BLaER1 treated with 17β-estradiol and CSF1 and Interleukin-3, amounts not matched to agents 10 nM and 100 nM (cell line): ENCODE results near the gene CSF3R.
A peak's percentile ranks its signal among the peaks of the same experiment; 100 is the strongest.
"Not testable (repeated sequence)": the region's sequence is repeated elsewhere in the genome, so short reads cannot be mapped to it uniquely, and the experiment has no call there.

Experiments
- H3K27ac ChIP-seq, 11 experiments: shearing (Covaris generic); formaldehyde crosslinking; 2 replicates each; pipeline ENCODE4 v1.8.1; 2022
- H3K27me3 ChIP-seq, 11 experiments: shearing (Covaris generic); formaldehyde crosslinking; 2 replicates each; pipeline ENCODE4 v1.8.1; 2022
- H3K36me3 ChIP-seq, 11 experiments: shearing (Covaris generic); formaldehyde crosslinking; 2 replicates each; pipeline ENCODE4 v1.8.1; 2022
- H3K4me1 ChIP-seq, 10 experiments: shearing (Covaris generic); formaldehyde crosslinking; 2 replicates each; pipeline ENCODE4 v1.8.1; 2022
- H3K4me2 ChIP-seq, 11 experiments: shearing (Covaris generic); formaldehyde crosslinking; 2 replicates each; pipeline ENCODE4 v1.8.1; 2022
- H3K4me3 ChIP-seq, 10 experiments: shearing (Covaris generic); formaldehyde crosslinking; 2 replicates each; pipeline ENCODE4 v1.8.1; 2022
- H3K9ac ChIP-seq, 11 experiments: shearing (Covaris generic); formaldehyde crosslinking; 2 replicates each; pipeline ENCODE4 v1.8.1; 2022
- H3K9me3 ChIP-seq, 11 experiments: shearing (Covaris generic); formaldehyde crosslinking; replicated peaks in 1 of 11; 2 replicates each; pipeline ENCODE4 v1.8.1; 2022
- H4K20me1 ChIP-seq, 11 experiments: shearing (Covaris generic); formaldehyde crosslinking; 2 replicates each; pipeline ENCODE4 v1.8.1; 2022
- Cebpa-rat ChIP-seq, 11 experiments: shearing (Covaris generic); IDR thresholded peaks; 2 replicates each; pipeline ENCODE4 v1.8.1; 2022

CSF3R gene

DNA sequence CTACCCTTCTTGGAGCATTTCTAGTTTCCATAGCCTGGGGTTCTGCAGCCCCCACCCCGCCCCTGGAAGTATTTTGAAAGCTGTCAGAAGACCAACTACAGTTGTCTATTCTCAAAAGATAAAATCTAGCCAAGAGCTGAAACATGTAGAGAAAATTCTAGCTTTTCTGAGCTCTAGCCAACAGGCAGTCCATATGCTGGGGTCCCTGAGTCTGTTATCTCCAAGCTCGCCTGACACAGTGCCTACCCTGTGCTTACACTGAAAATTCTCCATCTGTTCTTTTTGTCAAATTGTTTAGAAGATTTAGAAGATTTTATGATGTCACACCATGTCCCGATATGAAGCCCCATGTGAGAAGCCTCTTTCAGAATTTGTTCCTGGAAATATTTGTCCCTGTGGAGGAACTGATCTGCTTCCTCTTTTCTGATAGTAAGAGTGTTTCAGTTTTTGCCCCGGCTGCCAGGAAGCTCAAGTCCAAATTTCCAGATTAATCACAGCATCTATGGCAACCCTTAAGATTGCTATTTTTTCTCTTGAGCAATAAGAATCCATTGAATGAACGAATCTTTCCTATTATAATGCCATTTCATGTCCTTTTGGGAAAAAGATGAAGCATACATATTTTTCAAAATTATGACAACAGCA is 23.7 kb upstream of the CSF3R start:
- Histone ChIP-seq H4K20me1 (no peaks in the 10 kb centered on the region), H3K4me1 (0 out of 20 replicates have a peak, but pooled peaks cover 0 to 3% (median 0%) of the 10 kb centered on the region in 10 experiments), H3K36me3 (no peaks in the 10 kb centered on the region), H3K27ac (no peak overlapping the region), H3K9ac (no peak overlapping the region), H3K9me3 (0 out of 22 replicates have a peak, but pooled peaks cover 0 to 9% (median 0%) of the 10 kb centered on the region in 11 experiments), H3K4me3 (no peak overlapping the region), H3K27me3 (no peaks in the 10 kb centered on the region), H3K4me2 (no peak overlapping the region)
- TF ChIP-seq Cebpa-rat (IDR thresholded peaks at IDR 0.05), result no peak

DNA sequence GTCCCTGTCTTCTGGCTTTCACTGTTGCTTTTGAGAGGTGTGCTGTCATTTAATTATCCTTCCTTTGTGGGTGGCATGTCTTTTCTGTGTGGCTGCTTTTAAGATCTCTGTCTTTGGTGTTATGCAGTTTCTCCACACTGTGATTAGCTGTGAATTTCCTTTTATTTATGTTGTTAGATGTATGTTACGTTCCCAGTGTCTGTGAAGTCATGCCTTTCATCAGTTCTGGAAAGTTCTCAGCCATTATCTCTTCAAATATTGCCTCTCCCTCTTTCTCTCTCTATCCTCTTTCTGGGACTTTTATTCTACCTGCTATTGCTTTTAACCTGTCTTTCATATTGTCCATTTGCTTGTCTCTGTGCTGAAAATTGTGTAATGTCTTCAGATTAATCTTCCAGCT is 21.0 kb upstream of the CSF3R start:
- H3K9ac ChIP-seq, result no peak overlapping the region
- H3K9me3 ChIP-seq, result 0 out of 22 replicates have a peak, but pooled peaks cover 0 to 9% (median 0%) of the 10 kb centered on the region in 11 experiments
- no peak overlapping the region for H3K27ac ChIP-seq
- no peaks in the 10 kb centered on the region for H4K20me1 ChIP-seq
- TF ChIP-seq Cebpa-rat (IDR thresholded peaks at IDR 0.05), result no peak
- H3K4me2 ChIP-seq, result no peak overlapping the region
- no peaks in the 10 kb centered on the region for H3K36me3 ChIP-seq
- H3K4me3 ChIP-seq, result no peak overlapping the region
- H3K4me1 ChIP-seq, result 0 out of 20 replicates have a peak, but pooled peaks cover 0 to 3% (median 0%) of the 10 kb centered on the region in 10 experiments
- no peaks in the 10 kb centered on the region for H3K27me3 ChIP-seq

- no peaks in the 10 kb centered on the region for H3K27me3 ChIP-seq
- no peaks in the 10 kb centered on the region for H4K20me1 ChIP-seq
- H3K27ac ChIP-seq, result no peak overlapping the region
- H3K4me1 ChIP-seq, result no peaks in the 10 kb centered on the region
- H3K4me2 ChIP-seq, result no peak overlapping the region
- H3K4me3 ChIP-seq, result no peak overlapping the region
- no peaks in the 10 kb centered on the region for H3K36me3 ChIP-seq
- 0 out of 22 replicates have a peak, but pooled peaks cover 0 to 9% (median 0%) of the 10 kb centered on the region in 11 experiments for H3K9me3 ChIP-seq
- no peak for TF ChIP-seq Cebpa-rat (IDR thresholded peaks at IDR 0.05)
- no peak overlapping the region for H3K9ac ChIP-seq
Measured at GRCh38 chr1:36503159-36503558, 20.4 kb upstream of the CSF3R start.

DNA sequence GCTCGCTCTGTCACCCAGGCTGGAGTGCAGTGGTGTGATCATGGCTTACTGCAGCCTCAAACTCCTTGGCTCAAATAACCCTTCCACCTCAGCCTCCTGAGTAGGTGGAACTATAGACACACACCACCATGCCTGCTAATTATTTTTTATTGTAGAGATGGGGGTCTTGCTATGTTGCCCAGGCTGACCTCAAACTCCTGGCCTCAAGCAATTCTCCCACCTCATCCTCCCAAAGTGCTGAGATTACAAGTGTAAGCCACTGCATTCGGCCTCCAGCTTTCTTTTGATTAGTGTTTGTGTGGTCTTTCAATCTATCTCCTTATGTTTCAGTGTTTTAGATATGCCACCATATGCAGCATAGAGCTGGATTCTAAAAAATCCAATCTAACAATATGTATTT is 19.9 kb upstream of the CSF3R start:
- no peaks in the 10 kb centered on the region for H4K20me1 ChIP-seq
- no peak overlapping the region for H3K27ac ChIP-seq
- no peaks in the 10 kb centered on the region for H3K36me3 ChIP-seq
- no peaks in the 10 kb centered on the region for H3K4me1 ChIP-seq
- no peak overlapping the region for H3K4me2 ChIP-seq
- no peak overlapping the region for H3K4me3 ChIP-seq
- H3K9ac ChIP-seq, result no peak overlapping the region
- 0 out of 22 replicates have a peak, but pooled peaks cover 0 to 9% (median 0%) of the 10 kb centered on the region in 11 experiments for H3K9me3 ChIP-seq
- TF ChIP-seq Cebpa-rat (IDR thresholded peaks at IDR 0.05), result no peak
- no peaks in the 10 kb centered on the region for H3K27me3 ChIP-seq

DNA sequence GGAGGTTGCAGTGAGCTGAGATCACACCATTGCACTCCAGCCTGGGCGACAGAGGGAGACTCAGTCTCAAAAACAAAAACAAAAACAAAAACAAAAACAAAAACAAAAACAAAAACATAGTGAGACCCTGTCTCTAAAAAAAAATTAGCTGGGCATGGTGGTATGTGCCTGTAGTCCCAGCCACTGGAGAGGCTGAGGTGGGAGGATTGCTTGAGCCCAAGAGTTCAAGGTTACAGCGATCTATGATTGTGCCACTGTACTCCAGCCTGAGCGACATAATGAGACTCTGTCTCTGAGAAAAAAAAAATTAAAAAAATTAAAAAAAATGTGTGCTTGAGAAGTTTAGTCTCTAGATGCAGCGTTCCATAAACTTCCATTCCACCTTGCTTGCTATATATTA is 19.2 kb upstream of the CSF3R start:
- H3K4me3 ChIP-seq, H3K4me2 ChIP-seq, H3K9ac ChIP-seq, H3K9me3 ChIP-seq, H3K36me3 ChIP-seq, H3K27me3 ChIP-seq, H4K20me1 ChIP-seq, H3K4me1 ChIP-seq, H3K27ac ChIP-seq: not testable (repeated sequence)

- TF ChIP-seq Cebpa-rat (IDR thresholded peaks at IDR 0.05), result no peak
- no peak overlapping the region for H3K4me2 ChIP-seq
Measured at GRCh38 chr1:36497207-36497606, 14.5 kb upstream of the CSF3R start.

DNA sequence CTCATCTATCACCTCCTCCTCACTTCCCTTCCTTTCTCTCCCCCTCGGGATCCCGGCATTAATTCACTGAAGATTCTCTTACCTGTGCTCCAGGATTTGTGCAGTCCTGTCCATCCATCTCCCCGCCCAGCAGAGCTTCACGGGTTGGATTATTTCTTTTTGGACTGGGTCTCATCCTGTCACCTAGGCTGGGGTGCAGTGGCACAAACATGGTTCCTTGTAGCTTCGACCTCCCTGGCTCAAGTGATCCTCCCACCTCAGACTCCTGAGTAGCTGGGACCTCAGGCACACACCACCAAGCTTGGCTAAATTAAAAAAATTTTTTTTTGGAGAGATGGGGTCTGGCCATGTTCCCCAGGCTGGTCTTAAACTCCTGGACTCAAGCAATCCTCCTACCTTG is 12.3 kb upstream of the CSF3R start:
- Histone ChIP-seq H3K9me3 (no peaks in the 10 kb centered on the region), H3K27ac (no peak overlapping the region), H3K9ac (no peak overlapping the region), H3K4me3 (no peak overlapping the region), H3K36me3 (no peaks in the 10 kb centered on the region), H3K4me1 (peaks cover 0 to 24% (median 17%) of the 10 kb centered on the region in 10 experiments; a peak in 16 of 20 replicates), H3K4me2 (no peak overlapping the region), H4K20me1 (no peaks in the 10 kb centered on the region), H3K27me3 (no peaks in the 10 kb centered on the region)
- no peak for TF ChIP-seq Cebpa-rat (IDR thresholded peaks at IDR 0.05)

More at GRCh38 chr1:36497207-36497606, 14.5 kb upstream of the CSF3R start:
- H4K20me1 ChIP-seq, result no peaks in the 10 kb centered on the region
- peaks cover 0 to 10% (median 9%) of the 10 kb centered on the region in 10 experiments; a peak in 16 of 20 replicates for H3K4me1 ChIP-seq
- no peaks in the 10 kb centered on the region for H3K36me3 ChIP-seq
- no peak overlapping the region for H3K27ac ChIP-seq
- no peak overlapping the region for H3K9ac ChIP-seq
- H3K27me3 ChIP-seq, result no peaks in the 10 kb centered on the region
- H3K4me3 ChIP-seq, result no peak overlapping the region
- no peaks in the 10 kb centered on the region for H3K9me3 ChIP-seq

GRCh38 chr1:36493524-36493923 is 10.8 kb upstream of the CSF3R start:
- Histone ChIP-seq H3K27me3 (no peaks in the 10 kb centered on the region), H4K20me1 (no peaks in the 10 kb centered on the region), H3K36me3 (no peaks in the 10 kb centered on the region)

GRCh38 chr1:36492491-36492890 is 9.8 kb upstream of the CSF3R start:
- Histone ChIP-seq H3K9me3 (peaks cover 0 to 4% (median 0%) of the 10 kb centered on the region in 11 experiments; a peak in 2 of 22 replicates), H3K4me2 (peak overlapping the region in 9 of 11 experiments; percentile 14 to 69 (median 55); a peak in 19 of 22 replicates), H3K27me3 (no peaks in the 10 kb centered on the region), H4K20me1 (no peaks in the 10 kb centered on the region), H3K4me1 (peaks cover 2 to 24% (median 17%) of the 10 kb centered on the region in 10 experiments; a peak in 18 of 20 replicates), H3K4me3 (no peak overlapping the region), H3K36me3 (no peaks in the 10 kb centered on the region), H3K9ac (0 out of 22 replicates have a peak overlapping the region, but pooled peaks of 2 of the 11 experiments have one; percentile 3 to 8), H3K27ac (no peak overlapping the region)
- no peak for TF ChIP-seq Cebpa-rat (IDR thresholded peaks at IDR 0.05)

More at GRCh38 chr1:36493524-36493923, 10.8 kb upstream of the CSF3R start:
- H3K4me1 ChIP-seq, result peaks cover 0 to 24% (median 17%) of the 10 kb centered on the region in 10 experiments; a peak in 16 of 20 replicates
- peaks cover 0 to 4% (median 0%) of the 10 kb centered on the region in 11 experiments; a peak in 2 of 22 replicates for H3K9me3 ChIP-seq
- no peak overlapping the region for H3K4me3 ChIP-seq
- TF ChIP-seq Cebpa-rat (IDR thresholded peaks at IDR 0.05), result no peak
- no peak overlapping the region for H3K9ac ChIP-seq
- no peak overlapping the region; a peak in 1 of 22 replicates for H3K4me2 ChIP-seq
- no peak overlapping the region for H3K27ac ChIP-seq

DNA sequence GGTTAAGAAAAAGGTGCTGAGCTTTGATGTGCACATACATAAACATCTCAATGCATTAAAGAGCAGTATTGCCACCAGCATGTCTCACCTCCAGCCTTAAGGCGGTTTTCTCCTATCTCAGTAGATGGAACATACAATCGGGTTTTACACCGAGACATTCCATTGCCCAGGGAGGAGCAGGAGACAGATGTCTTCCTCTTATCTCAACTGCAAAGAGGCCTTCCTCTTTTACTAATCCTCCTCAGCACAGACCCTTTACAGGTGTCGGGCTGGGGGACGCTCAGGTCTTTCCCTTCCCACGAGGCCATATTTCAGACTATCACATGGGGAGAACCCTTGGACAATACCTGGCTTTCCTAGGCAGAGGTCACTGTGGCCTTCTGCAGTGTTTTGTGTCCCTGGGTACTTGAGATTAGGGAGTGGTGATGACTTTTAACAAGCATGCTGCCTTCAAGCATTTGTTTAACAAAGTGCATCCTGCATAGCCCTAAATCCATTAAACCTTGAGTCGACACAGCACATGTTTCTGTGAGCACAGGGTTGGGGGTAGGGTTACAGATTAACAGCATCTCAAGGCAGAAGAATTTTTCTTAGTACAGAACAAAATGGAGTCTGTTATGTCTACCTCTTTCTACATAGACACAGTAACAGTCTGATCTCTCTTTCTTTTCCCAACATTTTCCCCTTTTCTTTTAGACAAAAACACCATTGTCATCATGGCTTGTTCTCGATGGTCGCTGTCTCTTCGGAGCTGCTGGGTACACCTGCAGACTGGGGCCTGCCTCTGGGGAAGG is 6.7 kb upstream of the CSF3R start:
- H3K27me3 ChIP-seq, H3K36me3 ChIP-seq, H3K4me2 ChIP-seq, H3K27ac ChIP-seq, H4K20me1 ChIP-seq, H3K9me3 ChIP-seq, H3K4me3 ChIP-seq, H3K9ac ChIP-seq: not testable (repeated sequence)
- H3K4me1 ChIP-seq, result peaks cover 17 to 47% (median 34%) of the 10 kb centered on the region in 10 experiments
